ENCODE measurements around the gene WNT7A. TPM values are rescaled to one million over a fixed set of nuclear protein-coding genes. Genes with fewer than 3 reads are reported as not detected.

Gene WNT7A
- total RNA-seq, 2 experiments from 2014 or later, result 22.4 to 24.7 TPM

DNA sequence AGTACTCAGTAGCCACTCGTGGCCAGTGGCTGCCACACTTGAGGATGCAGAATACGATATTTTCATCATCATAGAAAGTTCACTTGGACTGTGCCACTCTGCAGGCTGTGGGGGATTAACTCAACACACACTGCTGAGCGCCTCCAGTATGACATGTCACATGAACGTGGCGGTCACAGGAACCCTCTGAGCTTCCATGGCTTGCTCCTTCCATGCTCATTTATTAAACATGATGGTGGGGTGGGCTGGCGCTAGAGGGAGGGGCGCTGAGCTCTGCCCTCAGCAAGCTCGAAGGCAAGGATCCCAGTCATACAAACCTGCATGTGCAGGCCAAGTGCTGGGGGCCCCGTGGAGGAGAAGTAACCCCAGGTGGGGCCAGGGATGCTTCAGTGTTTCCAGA is 85.5 kb downstream of the WNT7A start:
- no peak overlapping the region for H3K27ac Mint-ChIP-seq
- H3K27me3 ChIP-seq (ENCODE audit: control insufficient read depth in 1 of 2, insufficient read depth in 2 of 2, low read length in 2 of 2), result no peaks in the 10 kb centered on the region
- H3K36me3 Mint-ChIP-seq (ENCODE audit: low read depth), result no peaks in the 10 kb centered on the region
- H3K4me1 Mint-ChIP-seq (ENCODE audit: low read depth), result no peaks in the 10 kb centered on the region
- no peak overlapping the region for H3K27ac ChIP-seq (ENCODE audit: low read depth in 1 of 2, low read length in 2 of 2)
- ATAC-seq (ENCODE audit: poor library complexity), result no peak
- intact Hi-C loops (cut with DNase I, micrococcal nuclease), result no loop called here
- TF ChIP-seq, protein P1, sequence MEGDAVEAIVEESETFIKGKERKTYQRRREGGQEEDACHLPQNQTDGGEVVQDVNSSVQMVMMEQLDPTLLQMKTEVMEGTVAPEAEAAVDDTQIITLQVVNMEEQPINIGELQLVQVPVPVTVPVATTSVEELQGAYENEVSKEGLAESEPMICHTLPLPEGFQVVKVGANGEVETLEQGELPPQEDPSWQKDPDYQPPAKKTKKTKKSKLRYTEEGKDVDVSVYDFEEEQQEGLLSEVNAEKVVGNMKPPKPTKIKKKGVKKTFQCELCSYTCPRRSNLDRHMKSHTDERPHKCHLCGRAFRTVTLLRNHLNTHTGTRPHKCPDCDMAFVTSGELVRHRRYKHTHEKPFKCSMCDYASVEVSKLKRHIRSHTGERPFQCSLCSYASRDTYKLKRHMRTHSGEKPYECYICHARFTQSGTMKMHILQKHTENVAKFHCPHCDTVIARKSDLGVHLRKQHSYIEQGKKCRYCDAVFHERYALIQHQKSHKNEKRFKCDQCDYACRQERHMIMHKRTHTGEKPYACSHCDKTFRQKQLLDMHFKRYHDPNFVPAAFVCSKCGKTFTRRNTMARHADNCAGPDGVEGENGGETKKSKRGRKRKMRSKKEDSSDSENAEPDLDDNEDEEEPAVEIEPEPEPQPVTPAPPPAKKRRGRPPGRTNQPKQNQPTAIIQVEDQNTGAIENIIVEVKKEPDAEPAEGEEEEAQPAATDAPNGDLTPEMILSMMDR (IDR thresholded peaks at IDR 0.05), result no peak
- no peak for DNase-seq
- H3K4me1 ChIP-seq (ENCODE audit: insufficient read depth, low read length), result no peaks in the 10 kb centered on the region
- H3K4me3 Mint-ChIP-seq, result no peak overlapping the region
- peaks cover 6% of the 10 kb centered on the region for H3K27me3 Mint-ChIP-seq
- ChIA-PET CTCF (no interaction called here), POLR2A (no interaction called here)
- H3K9me3 ChIP-seq (ENCODE audit: control insufficient read depth in 1 of 2, insufficient read depth in 1 of 2, low read length in 2 of 2), result no peaks in the 10 kb centered on the region
- H3K36me3 ChIP-seq (ENCODE audit: insufficient read depth, low read length), result no peaks in the 10 kb centered on the region
- no peaks in the 10 kb centered on the region for H3K9me3 Mint-ChIP-seq
- no peak overlapping the region for H3K4me3 ChIP-seq (ENCODE audit: low read length)

GRCh38 chr3:13793451-13793850 is 86.4 kb downstream of the WNT7A start:
- no peaks in the 10 kb centered on the region for H3K27me3 ChIP-seq (ENCODE audit: control insufficient read depth in 1 of 2, insufficient read depth in 2 of 2, low read length in 2 of 2)

DNA sequence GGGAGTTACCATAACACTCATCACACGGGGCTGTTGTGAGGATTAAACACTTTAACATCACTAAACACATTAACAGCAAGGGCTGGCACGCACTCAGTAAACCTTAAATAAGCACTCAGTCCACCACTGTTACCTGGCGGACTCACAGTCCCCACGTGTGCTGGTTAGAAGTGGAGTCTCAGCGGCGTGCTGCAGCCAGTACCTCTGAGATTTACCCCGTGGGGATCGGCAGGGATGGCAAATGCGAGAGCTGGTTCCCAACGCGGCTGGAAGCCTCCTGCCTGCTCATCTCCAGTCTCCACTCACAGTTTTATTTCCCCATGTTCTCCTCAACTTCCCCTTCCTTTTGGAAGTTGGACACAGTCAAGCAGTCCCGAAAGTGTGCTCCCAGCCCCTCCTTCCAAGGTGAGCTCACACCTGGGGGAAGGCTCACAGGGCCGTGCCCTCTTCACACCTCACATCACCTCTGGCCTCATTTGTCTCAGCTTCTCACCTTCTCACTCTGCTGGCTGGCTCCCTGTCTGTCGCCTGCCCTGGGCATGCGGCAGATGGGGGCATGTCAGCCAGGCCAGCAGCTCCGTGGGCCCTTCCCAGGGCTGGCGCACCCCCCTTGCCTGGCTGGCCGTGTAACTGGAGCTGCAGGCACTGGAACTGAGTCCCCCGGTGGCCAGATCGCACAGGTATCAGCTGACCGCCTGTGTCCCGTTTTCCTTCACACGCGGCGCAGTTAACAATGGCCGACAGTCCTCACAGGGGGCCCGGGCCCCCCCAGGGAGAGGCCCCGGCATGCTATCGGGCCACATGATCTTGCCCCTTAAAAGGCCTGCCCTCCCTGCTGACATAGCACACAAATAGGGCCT is 87.1 kb downstream of the WNT7A start:
- intact Hi-C loops (cut with DNase I, micrococcal nuclease), result no loop called here
- Mint-ChIP-seq H3K9me3 (no peaks in the 10 kb centered on the region), H3K27me3 (peaks cover 13% of the 10 kb centered on the region), H3K4me1 (ENCODE audit: low read depth) (no peaks in the 10 kb centered on the region), H3K4me3 (no peak overlapping the region), H3K36me3 (ENCODE audit: low read depth) (no peaks in the 10 kb centered on the region), H3K27ac (no peak overlapping the region)
- Histone ChIP-seq H3K36me3 (ENCODE audit: insufficient read depth, low read length) (no peaks in the 10 kb centered on the region), H3K4me1 (ENCODE audit: insufficient read depth, low read length) (no peaks in the 10 kb centered on the region), H3K27me3 (ENCODE audit: control insufficient read depth in 1 of 2, insufficient read depth in 2 of 2, low read length in 2 of 2) (no peaks in the 10 kb centered on the region), H3K9me3 (ENCODE audit: control insufficient read depth in 1 of 2, insufficient read depth in 1 of 2, low read length in 2 of 2) (no peaks in the 10 kb centered on the region), H3K4me3 (ENCODE audit: low read length) (no peak overlapping the region), H3K27ac (ENCODE audit: low read depth in 1 of 2, low read length in 2 of 2) (no peak overlapping the region)
- ChIA-PET CTCF (no interaction called here), POLR2A (no interaction called here)
- TF ChIP-seq, protein P1 (IDR thresholded peaks at IDR 0.05), result no peak
- ATAC-seq (ENCODE audit: poor library complexity) (no peak), DNase-seq (no peak)

More at GRCh38 chr3:13793451-13793850, 86.4 kb downstream of the WNT7A start:
- Histone ChIP-seq H3K4me3 (ENCODE audit: low read length) (no peak overlapping the region), H3K27ac (ENCODE audit: low read depth in 1 of 2, low read length in 2 of 2) (no peak overlapping the region), H3K9me3 (ENCODE audit: control insufficient read depth in 1 of 2, insufficient read depth in 1 of 2, low read length in 2 of 2) (no peaks in the 10 kb centered on the region), H3K36me3 (ENCODE audit: insufficient read depth, low read length) (no peaks in the 10 kb centered on the region), H3K4me1 (ENCODE audit: insufficient read depth, low read length) (no peaks in the 10 kb centered on the region)
- TF ChIP-seq, protein P1 (IDR thresholded peaks at IDR 0.05), result no peak
- H3K36me3 Mint-ChIP-seq (ENCODE audit: low read depth), result no peaks in the 10 kb centered on the region
- no peak for ATAC-seq (ENCODE audit: poor library complexity)
- H3K27me3 Mint-ChIP-seq, result peaks cover 13% of the 10 kb centered on the region
- H3K4me3 Mint-ChIP-seq, result no peak overlapping the region
- CTCF ChIA-PET, result no interaction called here
- no peak overlapping the region for H3K27ac Mint-ChIP-seq
- no peaks in the 10 kb centered on the region for H3K4me1 Mint-ChIP-seq (ENCODE audit: low read depth)
- no peaks in the 10 kb centered on the region for H3K9me3 Mint-ChIP-seq
- DNase-seq, result no peak
- intact Hi-C loops (cut with DNase I, micrococcal nuclease), result no loop called here
- POLR2A ChIA-PET, result no interaction called here

Measured in CD4-positive, alpha-beta T cell (primary cell).